ENCODE data around the gene DNASE1L1.

DNA sequence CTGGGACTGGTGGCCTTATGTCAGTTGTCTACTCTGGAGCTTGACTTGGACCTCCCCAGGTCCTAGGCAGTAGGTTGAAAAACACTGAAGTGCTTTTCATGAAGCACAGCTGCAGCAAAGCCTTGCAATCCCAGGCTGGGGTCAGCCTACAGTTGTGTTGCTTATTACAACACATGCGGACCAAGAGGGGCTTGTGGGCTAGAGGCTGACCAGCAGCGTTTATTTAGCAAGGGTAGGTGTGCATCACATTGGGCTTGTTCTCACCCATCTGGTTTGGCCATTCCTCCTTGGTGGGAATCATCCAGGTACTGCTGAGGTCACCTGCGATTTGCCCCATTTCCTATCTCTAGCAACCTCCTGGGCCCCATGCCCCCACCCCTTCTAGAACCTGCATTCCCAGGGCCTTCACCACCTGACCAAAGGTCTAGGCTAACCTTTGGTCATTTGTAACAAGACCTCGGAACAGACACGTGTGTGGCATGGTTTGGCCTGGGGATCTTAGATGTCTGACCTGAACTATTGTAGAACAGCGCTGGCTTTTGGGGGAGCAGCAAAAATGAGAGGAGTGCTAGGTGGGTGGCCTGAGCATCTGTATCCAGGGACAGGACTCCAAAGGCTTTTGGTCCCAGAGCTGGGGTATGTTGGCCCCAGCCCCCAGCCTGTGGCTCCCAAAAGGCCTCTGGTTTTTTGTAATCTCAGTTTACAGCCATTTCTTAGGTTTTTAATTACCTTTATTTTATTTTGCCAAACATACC lies 7.8 kb downstream of the DNASE1L1 start:
- TF ChIP-seq SMC3 (conservative IDR thresholded peaks at IDR 0.05; ENCODE audit: poor library complexity) (no peak), POLR2AphosphoS5 (IDR thresholded peaks at IDR 0.05) (no peak)
- TF ChIP-seq, protein P1, sequence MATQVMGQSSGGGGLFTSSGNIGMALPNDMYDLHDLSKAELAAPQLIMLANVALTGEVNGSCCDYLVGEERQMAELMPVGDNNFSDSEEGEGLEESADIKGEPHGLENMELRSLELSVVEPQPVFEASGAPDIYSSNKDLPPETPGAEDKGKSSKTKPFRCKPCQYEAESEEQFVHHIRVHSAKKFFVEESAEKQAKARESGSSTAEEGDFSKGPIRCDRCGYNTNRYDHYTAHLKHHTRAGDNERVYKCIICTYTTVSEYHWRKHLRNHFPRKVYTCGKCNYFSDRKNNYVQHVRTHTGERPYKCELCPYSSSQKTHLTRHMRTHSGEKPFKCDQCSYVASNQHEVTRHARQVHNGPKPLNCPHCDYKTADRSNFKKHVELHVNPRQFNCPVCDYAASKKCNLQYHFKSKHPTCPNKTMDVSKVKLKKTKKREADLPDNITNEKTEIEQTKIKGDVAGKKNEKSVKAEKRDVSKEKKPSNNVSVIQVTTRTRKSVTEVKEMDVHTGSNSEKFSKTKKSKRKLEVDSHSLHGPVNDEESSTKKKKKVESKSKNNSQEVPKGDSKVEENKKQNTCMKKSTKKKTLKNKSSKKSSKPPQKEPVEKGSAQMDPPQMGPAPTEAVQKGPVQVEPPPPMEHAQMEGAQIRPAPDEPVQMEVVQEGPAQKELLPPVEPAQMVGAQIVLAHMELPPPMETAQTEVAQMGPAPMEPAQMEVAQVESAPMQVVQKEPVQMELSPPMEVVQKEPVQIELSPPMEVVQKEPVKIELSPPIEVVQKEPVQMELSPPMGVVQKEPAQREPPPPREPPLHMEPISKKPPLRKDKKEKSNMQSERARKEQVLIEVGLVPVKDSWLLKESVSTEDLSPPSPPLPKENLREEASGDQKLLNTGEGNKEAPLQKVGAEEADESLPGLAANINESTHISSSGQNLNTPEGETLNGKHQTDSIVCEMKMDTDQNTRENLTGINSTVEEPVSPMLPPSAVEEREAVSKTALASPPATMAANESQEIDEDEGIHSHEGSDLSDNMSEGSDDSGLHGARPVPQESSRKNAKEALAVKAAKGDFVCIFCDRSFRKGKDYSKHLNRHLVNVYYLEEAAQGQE (IDR thresholded peaks at IDR 0.05; ENCODE audit: borderline replicate concordance): no peak

All from neural cell (in vitro differentiated cells).